HepG2 (cell line): ENCODE data around the gene TMEM145.

Experiments
- CENPX ChIP-seq: sonication (generic); formaldehyde crosslinking; IDR thresholded peaks from 2 replicates; pipeline ENCODE4 v1.9.0; 2021; ENCODE audit warnings: mild to moderate bottlenecking, missing genetic modification reagents, moderate library complexity
- CHCHD3 ChIP-seq: sonication (generic); formaldehyde crosslinking; IDR thresholded peaks from 2 replicates; pipeline ENCODE4 v1.8.0; 2022; ENCODE audit warnings: mild to moderate bottlenecking, missing genetic modification reagents, moderate library complexity
- CTCF ChIP-seq: sonication (generic); formaldehyde crosslinking; IDR thresholded peaks from 2 replicates; pipeline ENCODE4 v1.5.0; 2020; ENCODE audit warnings: mild to moderate bottlenecking, missing genetic modification reagents, moderate library complexity
- FOXJ3 ChIP-seq: sonication (generic); formaldehyde crosslinking; IDR thresholded peaks from 2 replicates; pipeline ENCODE4 v1.4.0; 2020; ENCODE audit warnings: missing genetic modification reagents, mild to moderate bottlenecking, borderline replicate concordance
- GATAD2A ChIP-seq: IDR thresholded peaks from 2 replicates; pipeline ENCODE4 v1.6.1; 2016
- SRF ChIP-seq: IDR thresholded peaks from 2 replicates; pipeline ENCODE4 v1.6.1; 2011; ENCODE audit warnings: mild to moderate bottlenecking, low read depth, low read length, moderate library complexity
- STAT6 ChIP-seq: sonication (generic); formaldehyde crosslinking; IDR thresholded peaks from 2 replicates; pipeline ENCODE4 v1.4.0; 2020; ENCODE audit warnings: missing genetic modification reagents, mild to moderate bottlenecking, borderline replicate concordance
- TBX2 ChIP-seq: sonication (generic); formaldehyde crosslinking; IDR thresholded peaks from 2 replicates; pipeline ENCODE4 v1.5.0; 2020; ENCODE audit warnings: missing genetic modification reagents, mild to moderate bottlenecking, borderline replicate concordance
- THAP11 ChIP-seq: IDR thresholded peaks from 2 replicates; pipeline ENCODE4 v1.6.1; 2016; ENCODE audit warnings: missing biosample characterization, missing genetic modification reagents
- YY1 ChIP-seq: IDR thresholded peaks from 2 replicates; pipeline ENCODE4 v1.6.1; 2011; ENCODE audit warnings: low read length, low read depth, moderate library complexity, mild to moderate bottlenecking; ENCODE audit not compliant: insufficient read depth, insufficient replicate concordance

GRCh38 chr19:42351079-42351735, 38.1 kb downstream of the TMEM145 start:
- TF ChIP-seq SRF (no peak), STAT6 (CRISPR knock-in tag) (no peak), TBX2 (CRISPR knock-in tag) (no peak), YY1 (no peak), CHCHD3 (CRISPR knock-in tag) (no peak), CTCF (CRISPR knock-in tag) (no peak), CENPX (no peak), FOXJ3 (no peak), GATAD2A (CRISPR knock-in tag) (no peak), THAP11 (CRISPR knock-in tag) (no peak)
